GM12873 (cell line): ENCODE data around the gene HEG1.

Experiments
- CTCF ChIP-seq: IDR thresholded peaks from 2 replicates; pipeline ENCODE4 v1.5.1; 2012; ENCODE audit warnings: low read depth, mild to moderate bottlenecking, moderate library complexity, low read length, control low read depth; ENCODE audit not compliant: insufficient read depth; ENCODE audit errors: missing control alignments

The HEG1 gene

GRCh38 chr3:124924741-124925140 is 131.1 kb downstream of the HEG1 start:
- no peak for TF ChIP-seq CTCF

DNA sequence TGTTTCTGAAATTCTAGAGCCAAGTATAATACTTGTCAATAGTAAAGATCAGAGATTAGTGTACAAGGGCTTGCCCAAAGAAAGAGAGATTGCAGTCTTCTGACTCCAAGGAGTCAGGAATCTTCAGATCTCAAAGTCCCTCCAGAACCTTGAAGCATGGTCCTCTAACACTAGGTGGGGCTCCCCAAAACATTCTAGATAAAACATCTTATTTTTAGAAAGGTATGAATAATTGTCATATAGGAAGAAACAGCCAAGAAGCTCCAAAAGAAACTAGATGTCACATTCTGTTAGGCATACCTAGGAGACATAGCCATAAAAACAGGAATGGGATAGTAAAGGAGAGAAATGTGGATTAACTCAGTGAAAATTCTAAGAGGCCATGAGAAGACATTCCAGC is 132.0 kb downstream of the HEG1 start:
- TF ChIP-seq CTCF = peak; percentile 20

GRCh38 chr3:124920718-124921117 is 135.1 kb downstream of the HEG1 start:
- no peak for TF ChIP-seq CTCF

DNA sequence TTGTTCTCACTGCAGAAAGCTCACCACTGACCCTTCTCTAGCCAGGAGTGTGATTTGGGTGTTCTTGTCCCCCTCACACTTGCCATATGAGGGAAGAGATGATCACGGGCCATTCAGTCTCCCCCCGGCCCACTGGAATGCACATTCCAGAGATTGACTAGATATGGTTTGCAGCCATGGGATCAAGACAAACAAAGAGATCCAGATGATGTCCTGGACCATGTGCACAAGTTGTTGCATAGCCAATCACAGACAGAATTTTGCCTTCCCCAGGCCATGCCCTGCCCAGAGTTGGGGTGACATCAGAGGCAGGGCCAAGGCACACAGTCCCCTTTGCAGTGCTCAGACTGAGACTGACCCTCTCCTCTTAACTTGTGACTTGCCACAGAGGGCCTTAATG is 136.0 kb downstream of the HEG1 start:
- no peak for TF ChIP-seq CTCF

DNA sequence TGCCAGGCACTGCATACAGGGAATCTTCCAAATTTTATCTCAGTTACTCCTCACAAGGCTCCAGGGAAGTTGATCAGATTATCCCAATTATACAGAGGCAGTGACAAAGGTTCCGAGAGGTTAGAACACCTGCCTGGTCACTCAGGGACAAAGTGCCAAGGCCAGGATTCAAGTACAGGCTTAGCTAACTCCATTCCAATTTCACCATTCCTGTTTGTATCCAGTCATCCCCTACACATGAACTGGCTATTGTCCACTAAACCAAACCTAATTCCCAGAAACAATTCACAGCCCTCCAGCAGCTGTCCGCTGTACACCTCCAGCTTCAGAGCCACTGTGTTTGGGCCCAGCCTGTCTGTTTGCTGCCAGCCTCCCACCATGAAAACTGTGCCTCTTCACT is 137.3 kb downstream of the HEG1 start:
- TF ChIP-seq CTCF = no peak

DNA sequence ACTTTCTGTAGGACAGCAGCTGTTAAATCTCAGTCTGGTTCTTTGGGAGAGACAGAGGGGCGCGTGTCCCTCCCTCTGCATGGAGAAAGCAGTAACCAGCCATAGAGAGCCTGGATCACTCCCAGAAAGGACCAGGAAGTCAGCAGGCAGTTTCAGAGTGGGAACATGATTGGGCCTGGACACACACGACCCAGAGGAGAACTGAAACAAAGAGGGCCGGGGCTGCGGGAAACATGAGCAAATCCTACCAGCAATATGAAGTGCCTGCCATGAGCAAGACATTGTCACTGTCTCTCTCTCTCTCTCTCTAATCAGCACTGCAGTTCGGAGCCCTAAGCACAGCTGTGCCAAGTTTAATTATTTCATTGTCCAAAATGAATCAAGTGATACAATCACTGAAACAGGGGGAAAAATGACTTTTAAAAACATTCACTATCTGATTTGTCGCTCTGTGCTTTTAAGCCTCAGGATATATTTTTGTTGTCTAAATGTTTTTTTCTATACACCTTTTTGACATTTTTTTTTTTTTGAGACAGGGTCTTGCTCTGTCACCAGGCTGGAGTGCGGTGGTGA is 138.9 kb downstream of the HEG1 start:
- no peak for TF ChIP-seq CTCF
